ENCODE data around the gene RXFP1.

RXFP1 gene

DNA sequence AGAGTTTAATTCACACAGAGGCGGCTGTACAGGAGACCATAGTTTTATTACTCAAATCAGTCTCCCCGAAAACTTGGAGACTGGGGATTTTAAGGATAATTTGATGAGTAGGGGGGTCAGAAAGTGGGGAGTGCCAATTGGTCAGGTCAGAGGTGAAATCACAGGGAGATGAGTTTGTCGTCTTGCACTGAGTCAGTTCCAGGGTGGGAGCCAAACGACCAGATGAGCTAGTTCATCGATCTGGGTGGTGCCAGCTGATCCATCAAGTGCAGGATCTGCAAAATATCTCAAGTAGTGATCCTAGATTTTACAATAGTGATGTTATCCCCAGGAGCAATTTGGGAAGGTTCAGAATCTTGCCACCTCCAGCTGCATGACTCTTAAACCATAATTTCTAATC lies 154.4 kb downstream of the RXFP1 start:
- DNase-seq = no peak

DNA sequence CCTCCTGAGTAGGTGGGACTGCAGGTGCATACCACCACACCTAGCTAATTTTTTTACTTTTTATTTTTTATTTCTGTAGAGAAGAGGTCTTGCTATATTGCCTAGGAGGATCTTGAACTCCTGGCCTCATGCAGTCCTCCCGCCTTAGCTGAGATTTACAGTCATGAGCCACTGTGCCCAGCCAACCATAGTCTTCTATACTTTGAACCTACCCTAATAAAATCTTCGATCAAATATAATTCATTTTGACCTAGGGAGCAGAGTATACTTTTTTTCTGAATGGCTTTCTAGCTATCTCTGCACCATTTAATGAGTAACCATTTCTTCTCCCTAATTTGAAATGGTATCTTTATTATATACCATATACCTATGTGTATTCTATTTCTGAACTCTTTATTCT lies 157.1 kb downstream of the RXFP1 start:
- no peak for DNase-seq

DNA sequence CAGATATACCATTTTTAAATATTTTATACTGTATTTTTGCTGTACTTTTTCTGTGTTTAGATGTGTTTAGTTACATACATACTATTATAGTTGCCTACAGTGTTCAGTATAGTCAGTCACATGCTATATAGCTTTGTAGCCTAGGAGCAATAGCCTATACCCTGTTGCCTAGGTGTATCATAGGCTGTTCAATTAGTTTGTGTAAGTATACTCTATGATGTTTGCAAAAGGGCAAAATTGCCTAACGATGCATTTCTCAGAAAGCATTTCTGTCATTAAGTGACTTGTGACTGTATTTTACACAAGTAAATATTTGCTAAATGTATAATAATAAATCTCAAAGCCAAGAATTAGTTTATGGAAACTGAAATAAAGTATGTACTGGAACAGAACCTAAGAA lies 159.9 kb downstream of the RXFP1 start:
- no peak for DNase-seq

DNA sequence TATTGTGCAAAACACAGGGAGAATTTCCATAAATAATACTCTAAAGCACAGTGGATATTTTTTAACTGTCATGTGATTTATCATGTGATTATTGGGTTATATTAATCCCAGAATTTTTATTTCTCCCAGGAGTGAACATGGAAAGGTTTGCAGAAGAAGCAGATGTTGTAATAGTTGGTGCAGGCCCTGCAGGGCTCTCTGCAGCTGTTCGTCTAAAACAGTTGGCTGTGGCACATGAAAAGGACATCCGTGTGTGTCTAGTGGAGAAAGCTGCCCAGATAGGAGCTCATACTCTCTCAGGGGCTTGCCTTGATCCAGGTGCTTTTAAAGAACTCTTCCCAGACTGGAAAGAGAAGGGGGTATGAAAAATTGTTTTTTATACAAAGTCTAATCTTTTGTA lies 160.4 kb downstream of the RXFP1 start:
- no peak for DNase-seq

DNA sequence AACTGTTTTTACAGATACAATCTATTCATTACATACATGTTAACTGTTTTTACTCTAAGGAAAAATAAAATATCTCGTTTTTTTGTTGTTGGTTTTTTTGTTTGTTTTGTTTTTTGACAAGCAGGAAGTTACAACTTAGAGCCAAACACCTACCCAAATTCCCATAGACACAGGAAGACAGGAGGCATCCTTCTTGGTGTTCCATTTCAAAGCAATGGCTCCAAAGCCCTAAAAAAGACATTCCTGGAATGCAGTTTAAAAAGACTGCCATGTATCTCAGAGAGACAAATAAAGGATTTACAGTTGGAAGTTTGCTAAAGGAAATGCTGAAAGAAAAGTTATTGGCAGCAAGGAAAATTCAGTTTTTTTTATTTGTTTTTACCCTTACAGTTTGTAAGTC lies 167.1 kb downstream of the RXFP1 start:
- no peak for DNase-seq
